ENCODE measurements around the gene NEK2. TPM values are rescaled to one million over a fixed set of nuclear protein-coding genes. Genes with fewer than 3 reads are reported as not detected.
"Not testable (repeated sequence)": the region's sequence is repeated elsewhere in the genome, so short reads cannot be mapped to it uniquely, and the experiment has no call there.

The NEK2 gene
- total and polyA plus RNA-seq, 2 of the 13 experiments (the other 11 are each of a cell fraction or from before 2014, with no cell fraction given) = 10.9 to 40.8 TPM

DNA sequence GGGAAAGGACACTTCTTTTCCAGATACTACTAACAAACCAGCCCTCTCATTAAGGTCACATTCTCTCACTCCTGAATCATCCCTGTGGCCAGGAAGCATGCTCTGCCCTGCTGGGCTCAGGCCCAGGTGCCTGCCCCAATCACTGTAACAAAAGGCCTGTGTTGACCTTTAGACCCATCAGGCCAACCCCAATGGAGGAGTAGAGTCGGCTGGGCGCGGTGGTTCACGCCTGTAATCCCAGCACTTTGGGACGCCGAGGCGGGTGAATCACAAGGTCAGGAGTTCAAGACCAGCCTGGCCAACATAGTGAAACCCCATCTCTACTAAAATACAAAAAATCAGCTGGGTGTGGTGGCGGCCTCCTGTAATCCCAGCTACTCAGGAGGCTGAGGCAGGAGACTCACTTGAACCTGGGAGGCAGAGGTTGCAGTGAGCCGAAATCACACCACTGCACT is 38.8 kb downstream of the NEK2 start (continued):
- TF ChIP-seq, protein P1, sequence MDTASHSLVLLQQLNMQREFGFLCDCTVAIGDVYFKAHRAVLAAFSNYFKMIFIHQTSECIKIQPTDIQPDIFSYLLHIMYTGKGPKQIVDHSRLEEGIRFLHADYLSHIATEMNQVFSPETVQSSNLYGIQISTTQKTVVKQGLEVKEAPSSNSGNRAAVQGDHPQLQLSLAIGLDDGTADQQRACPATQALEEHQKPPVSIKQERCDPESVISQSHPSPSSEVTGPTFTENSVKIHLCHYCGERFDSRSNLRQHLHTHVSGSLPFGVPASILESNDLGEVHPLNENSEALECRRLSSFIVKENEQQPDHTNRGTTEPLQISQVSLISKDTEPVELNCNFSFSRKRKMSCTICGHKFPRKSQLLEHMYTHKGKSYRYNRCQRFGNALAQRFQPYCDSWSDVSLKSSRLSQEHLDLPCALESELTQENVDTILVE (CRISPR knock-in tag; IDR thresholded peaks at IDR 0.05) = 0 out of 2 replicates have a peak, but pooled peaks have one; percentile 21
- peak; percentile 65 for TF ChIP-seq DPF2 (CRISPR knock-in tag; IDR thresholded peaks at IDR 0.05; ENCODE audit: borderline replicate concordance, low read depth)
- peak; percentile 54; the same call in 1 of the 2 replicates for TF ChIP-seq MIXL1 (CRISPR knock-in tag; IDR thresholded peaks at IDR 0.05)
- peak in 1 of 2 experiments; percentile 60; a peak in 1 of 4 replicates for TF ChIP-seq EP300 (IDR thresholded peaks at IDR 0.05; ENCODE audit: low read depth in 2 of 2, low read length in 2 of 2)
- TF ChIP-seq EP300 (CRISPR knock-in tag; IDR thresholded peaks at IDR 0.05; ENCODE audit: borderline replicate concordance) = peak; percentile 72; the same call in 1 of the 2 replicates
- 0 out of 2 replicates have a peak, but pooled peaks have one; percentile 30 for TF ChIP-seq RNF2 (conservative IDR thresholded peaks at IDR 0.05; ENCODE audit: low read depth)
- TF ChIP-seq, protein P2, sequence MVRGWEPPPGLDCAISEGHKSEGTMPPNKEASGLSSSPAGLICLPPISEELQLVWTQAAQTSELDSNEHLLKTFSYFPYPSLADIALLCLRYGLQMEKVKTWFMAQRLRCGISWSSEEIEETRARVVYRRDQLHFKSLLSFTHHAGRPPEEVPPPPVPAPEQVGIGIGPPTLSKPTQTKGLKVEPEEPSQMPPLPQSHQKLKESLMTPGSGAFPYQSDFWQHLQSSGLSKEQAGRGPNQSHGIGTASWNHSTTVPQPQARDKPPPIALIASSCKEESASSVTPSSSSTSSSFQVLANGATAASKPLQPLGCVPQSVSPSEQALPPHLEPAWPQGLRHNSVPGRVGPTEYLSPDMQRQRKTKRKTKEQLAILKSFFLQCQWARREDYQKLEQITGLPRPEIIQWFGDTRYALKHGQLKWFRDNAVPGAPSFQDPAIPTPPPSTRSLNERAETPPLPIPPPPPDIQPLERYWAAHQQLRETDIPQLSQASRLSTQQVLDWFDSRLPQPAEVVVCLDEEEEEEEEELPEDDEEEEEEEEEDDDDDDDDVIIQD (CRISPR knock-in tag; IDR thresholded peaks at IDR 0.05; ENCODE audit: low read depth) = 0 out of 2 replicates have a peak, but pooled peaks have one; percentile 48
- peak; percentile 93 for TF ChIP-seq ZMYM3 (CRISPR knock-in tag; IDR thresholded peaks at IDR 0.05)
- TF ChIP-seq CREB1 (IDR thresholded peaks at IDR 0.05) = not testable (repeated sequence)
- 0 out of 2 replicates have a peak, but pooled peaks have one; percentile 34 for TF ChIP-seq CREB1 (CRISPR knock-in tag; IDR thresholded peaks at IDR 0.05)
- peak; percentile 58; the same call in 1 of the 2 replicates for TF ChIP-seq ZNF556 (CRISPR knock-in tag; IDR thresholded peaks at IDR 0.05; ENCODE audit: borderline replicate concordance)
- TF ChIP-seq ETV5 (CRISPR knock-in tag; IDR thresholded peaks at IDR 0.05; ENCODE audit: borderline replicate concordance) = peak; percentile 77; the same call in 1 of the 2 replicates
- peak; percentile 62 for TF ChIP-seq ESRRA (CRISPR knock-in tag; IDR thresholded peaks at IDR 0.05; ENCODE audit: low read depth)
- peak; percentile 56; the same call in 1 of the 2 replicates for TF ChIP-seq JUN (CRISPR knock-in tag; IDR thresholded peaks at IDR 0.05)
- TF ChIP-seq RARA (CRISPR knock-in tag; IDR thresholded peaks at IDR 0.05) = peak; percentile 93
- TF ChIP-seq HOXA3 (CRISPR knock-in tag; IDR thresholded peaks at IDR 0.05) = peak; percentile 51
- TF ChIP-seq ZSCAN29 (CRISPR knock-in tag; conservative IDR thresholded peaks at IDR 0.05) = 0 out of 2 replicates have a peak, but pooled peaks have one; percentile 24
- TF ChIP-seq MED1 (CRISPR knock-in tag; IDR thresholded peaks at IDR 0.05) = peak; percentile 69
- TF ChIP-seq, protein P3, sequence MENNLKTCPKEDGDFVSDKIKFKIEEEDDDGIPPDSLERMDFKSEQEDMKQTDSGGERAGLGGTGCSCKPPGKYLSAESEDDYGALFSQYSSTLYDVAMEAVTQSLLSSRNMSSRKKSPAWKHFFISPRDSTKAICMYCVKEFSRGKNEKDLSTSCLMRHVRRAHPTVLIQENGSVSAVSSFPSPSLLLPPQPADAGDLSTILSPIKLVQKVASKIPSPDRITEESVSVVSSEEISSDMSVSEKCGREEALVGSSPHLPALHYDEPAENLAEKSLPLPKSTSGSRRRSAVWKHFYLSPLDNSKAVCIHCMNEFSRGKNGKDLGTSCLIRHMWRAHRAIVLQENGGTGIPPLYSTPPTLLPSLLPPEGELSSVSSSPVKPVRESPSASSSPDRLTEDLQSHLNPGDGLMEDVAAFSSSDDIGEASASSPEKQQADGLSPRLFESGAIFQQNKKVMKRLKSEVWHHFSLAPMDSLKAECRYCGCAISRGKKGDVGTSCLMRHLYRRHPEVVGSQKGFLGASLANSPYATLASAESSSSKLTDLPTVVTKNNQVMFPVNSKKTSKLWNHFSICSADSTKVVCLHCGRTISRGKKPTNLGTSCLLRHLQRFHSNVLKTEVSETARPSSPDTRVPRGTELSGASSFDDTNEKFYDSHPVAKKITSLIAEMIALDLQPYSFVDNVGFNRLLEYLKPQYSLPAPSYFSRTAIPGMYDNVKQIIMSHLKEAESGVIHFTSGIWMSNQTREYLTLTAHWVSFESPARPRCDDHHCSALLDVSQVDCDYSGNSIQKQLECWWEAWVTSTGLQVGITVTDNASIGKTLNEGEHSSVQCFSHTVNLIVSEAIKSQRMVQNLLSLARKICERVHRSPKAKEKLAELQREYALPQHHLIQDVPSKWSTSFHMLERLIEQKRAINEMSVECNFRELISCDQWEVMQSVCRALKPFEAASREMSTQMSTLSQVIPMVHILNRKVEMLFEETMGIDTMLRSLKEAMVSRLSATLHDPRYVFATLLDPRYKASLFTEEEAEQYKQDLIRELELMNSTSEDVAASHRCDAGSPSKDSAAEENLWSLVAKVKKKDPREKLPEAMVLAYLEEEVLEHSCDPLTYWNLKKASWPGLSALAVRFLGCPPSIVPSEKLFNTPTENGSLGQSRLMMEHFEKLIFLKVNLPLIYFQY (CRISPR knock-in tag; IDR thresholded peaks at IDR 0.05; ENCODE audit: borderline replicate concordance) = peak; percentile 73; the same call in 1 of the 2 replicates
- TF ChIP-seq TBX2 (CRISPR knock-in tag; IDR thresholded peaks at IDR 0.05; ENCODE audit: borderline replicate concordance) = peak; percentile 47; the same call in 1 of the 2 replicates
- TF ChIP-seq, protein P4, sequence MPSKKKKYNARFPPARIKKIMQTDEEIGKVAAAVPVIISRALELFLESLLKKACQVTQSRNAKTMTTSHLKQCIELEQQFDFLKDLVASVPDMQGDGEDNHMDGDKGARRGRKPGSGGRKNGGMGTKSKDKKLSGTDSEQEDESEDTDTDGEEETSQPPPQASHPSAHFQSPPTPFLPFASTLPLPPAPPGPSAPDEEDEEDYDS (CRISPR knock-in tag; IDR thresholded peaks at IDR 0.05) = 0 out of 2 replicates have a peak, but pooled peaks have one; percentile 21
- TF ChIP-seq, protein P5, sequence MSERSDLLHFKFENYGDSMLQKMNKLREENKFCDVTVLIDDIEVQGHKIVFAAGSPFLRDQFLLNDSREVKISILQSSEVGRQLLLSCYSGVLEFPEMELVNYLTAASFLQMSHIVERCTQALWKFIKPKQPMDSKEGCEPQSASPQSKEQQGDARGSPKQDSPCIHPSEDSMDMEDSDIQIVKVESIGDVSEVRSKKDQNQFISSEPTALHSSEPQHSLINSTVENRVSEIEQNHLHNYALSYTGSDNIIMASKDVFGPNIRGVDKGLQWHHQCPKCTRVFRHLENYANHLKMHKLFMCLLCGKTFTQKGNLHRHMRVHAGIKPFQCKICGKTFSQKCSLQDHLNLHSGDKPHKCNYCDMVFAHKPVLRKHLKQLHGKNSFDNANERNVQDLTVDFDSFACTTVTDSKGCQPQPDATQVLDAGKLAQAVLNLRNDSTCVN (CRISPR knock-in tag; IDR thresholded peaks at IDR 0.05; ENCODE audit: borderline replicate concordance) = peak; percentile 32; the same call in 1 of the 2 replicates

Measured in HepG2 (cell line).